ENCODE results near the gene DCTN3. TPM values are rescaled to one million over a fixed set of nuclear protein-coding genes. Genes with fewer than 3 reads are reported as not detected.

DCTN3 gene
- polyA plus RNA-seq (ENCODE audit: insufficient read length in 10 of 10), result 10 to 100 TPM; 53.7 to 75.6 (median 66.5) TPM
- long read RNA-seq, donor 1, transcript DCTN3-201 (7 exons, 808 nt), result major isoform, 33 of 49 reads
- long read RNA-seq, donor 1, partial matches to known transcripts, result 10 of 49 reads
- long read RNA-seq, donor 1, other reads (novel, unspliced or antisense), result 0 of 49 reads
- long read RNA-seq, donor 2, transcript DCTN3-201 (7 exons, 808 nt), result major isoform, 38 of 50 reads
- long read RNA-seq, donor 2, partial matches to known transcripts, result 6 of 50 reads
- long read RNA-seq, donor 2, other reads (novel, unspliced or antisense), result 0 of 50 reads
- long read RNA-seq, donor 3, result 0 reads
- long read RNA-seq, donor 4, transcript DCTN3-201 (7 exons, 808 nt), result major isoform, 34 of 38 reads
- long read RNA-seq, donor 4, partial matches to known transcripts, result 0 of 38 reads
- long read RNA-seq, donor 4, other reads (novel, unspliced or antisense), result 0 of 38 reads
- long read RNA-seq, donor 5, transcript DCTN3-201 (7 exons, 808 nt), result major isoform, 45 of 53 reads
- long read RNA-seq, donor 5, partial matches to known transcripts, result 0 of 53 reads
- long read RNA-seq, donor 5, other reads (novel, unspliced or antisense), result 0 of 53 reads
- long read RNA-seq, donor 6, transcript DCTN3-201 (7 exons, 808 nt), result major isoform, 50 of 63 reads
- long read RNA-seq, donor 6, partial matches to known transcripts, result 5 of 63 reads
- long read RNA-seq, donor 6, other reads (novel, unspliced or antisense), result 0 of 63 reads
- long read RNA-seq, donor 7, transcript DCTN3-201 (7 exons, 808 nt), result major isoform, 36 of 42 reads
- long read RNA-seq, donor 7, partial matches to known transcripts, result 0 of 42 reads
- long read RNA-seq, donor 7, other reads (novel, unspliced or antisense), result 0 of 42 reads
- long read RNA-seq, donor 8, transcript DCTN3-201 (7 exons, 808 nt), result major isoform, 28 of 44 reads
- long read RNA-seq, donor 8, partial matches to known transcripts, result 9 of 44 reads
- long read RNA-seq, donor 8, other reads (novel, unspliced or antisense), result 0 of 44 reads
- long read RNA-seq, donor 9, transcript DCTN3-201 (7 exons, 808 nt), result major isoform, 10 of 11 reads
- long read RNA-seq, donor 9, partial matches to known transcripts, result 0 of 11 reads
- long read RNA-seq, donor 9, other reads (novel, unspliced or antisense), result 0 of 11 reads

- peak; percentile 93 to 97 (median 94) for DNase-seq
Observed at GRCh38 chr9:34620061-34620994, at the start of gene DCTN3. Gene DCTN3, minus strand, starts transcription at chr9:34620495. Its CDS starts 31 bp downstream, at chr9:34620464.

GRCh38 chr9:34665381-34666250 is 45.3 kb upstream of the DCTN3 start:
- peak; percentile 94 to 96 (median 95) for DNase-seq

GRCh38 chr9:34665067-34665380 is 44.7 kb upstream of the DCTN3 start:
- DNase-seq, result no peak

- peak; percentile 51 to 87 (median 79) for DNase-seq
Observed at GRCh38 chr9:34664281-34665066, 44.2 kb upstream of the DCTN3 start.

GRCh38 chr9:34663303-34663605 is 43.0 kb upstream of the DCTN3 start:
- DNase-seq, result no peak

- DNase-seq, result no peak
Observed at GRCh38 chr9:34662526-34663302, 42.4 kb upstream of the DCTN3 start, which contains the start of gene CCL27. Gene CCL27, minus strand, starts transcription at chr9:34662657. Its CDS starts 24 bp downstream, at chr9:34662633.

- no peak for DNase-seq
Observed at GRCh38 chr9:34659592-34660253, 39.4 kb upstream of the DCTN3 start.

GRCh38 chr9:34658461-34658860 is 38.2 kb upstream of the DCTN3 start:
- no peak for DNase-seq

- DNase-seq, result no peak
Observed at GRCh38 chr9:34656992-34657391, 36.7 kb upstream of the DCTN3 start.

GRCh38 chr9:34655394-34655793 is 35.1 kb upstream of the DCTN3 start:
- DNase-seq, result no peak

GRCh38 chr9:34654323-34655051 is 34.2 kb upstream of the DCTN3 start:
- peak; percentile 75 to 91 (median 84) for DNase-seq

- peak; percentile 54 to 92 (median 79) for DNase-seq
Observed at GRCh38 chr9:34653151-34654072, 33.1 kb upstream of the DCTN3 start.

GRCh38 chr9:34652602-34653000 is 32.3 kb upstream of the DCTN3 start:
- DNase-seq, result peak in 1 of 3 donors; percentile 55

GRCh38 chr9:34651876-34652601 is 31.7 kb upstream of the DCTN3 start, which contains the start of gene IL11RA:
Gene IL11RA, plus strand, starts transcription at chr9:34652185. Its CDS starts 3,033 bp downstream, at chr9:34655218.
- DNase-seq, result peak; percentile 90 to 96 (median 91)

- DNase-seq, result peak in 1 of 3 donors; percentile 37
Observed at GRCh38 chr9:34651321-34651720, 31.0 kb upstream of the DCTN3 start.

All from muscle of back (tissue), 13 donors.